Activated T-cell treated with anti-CD3 and anti-CD28 coated beads for 48 hours (primary cell): ENCODE measurements around the gene LDLR.
A peak's percentile ranks its signal among the peaks of the same experiment; 100 is the strongest.
"Not testable (repeated sequence)": the region's sequence is repeated elsewhere in the genome, so short reads cannot be mapped to it uniquely, and the experiment has no call there.

Source experiments
- DNase-seq: peaks from one replicate; pipeline ENCODE4 v3.0.0-alpha.2; 2020; ENCODE audit warnings: low read depth

LDLR gene

GRCh38 chr19:11105014-11105636 is 15.9 kb downstream of the LDLR start:
- DNase-seq, result no peak

GRCh38 chr19:11106477-11106876 is 17.2 kb downstream of the LDLR start:
- DNase-seq, result no peak

- no peak for DNase-seq
Observed at GRCh38 chr19:11108746-11109145, 19.5 kb downstream of the LDLR start.

DNA sequence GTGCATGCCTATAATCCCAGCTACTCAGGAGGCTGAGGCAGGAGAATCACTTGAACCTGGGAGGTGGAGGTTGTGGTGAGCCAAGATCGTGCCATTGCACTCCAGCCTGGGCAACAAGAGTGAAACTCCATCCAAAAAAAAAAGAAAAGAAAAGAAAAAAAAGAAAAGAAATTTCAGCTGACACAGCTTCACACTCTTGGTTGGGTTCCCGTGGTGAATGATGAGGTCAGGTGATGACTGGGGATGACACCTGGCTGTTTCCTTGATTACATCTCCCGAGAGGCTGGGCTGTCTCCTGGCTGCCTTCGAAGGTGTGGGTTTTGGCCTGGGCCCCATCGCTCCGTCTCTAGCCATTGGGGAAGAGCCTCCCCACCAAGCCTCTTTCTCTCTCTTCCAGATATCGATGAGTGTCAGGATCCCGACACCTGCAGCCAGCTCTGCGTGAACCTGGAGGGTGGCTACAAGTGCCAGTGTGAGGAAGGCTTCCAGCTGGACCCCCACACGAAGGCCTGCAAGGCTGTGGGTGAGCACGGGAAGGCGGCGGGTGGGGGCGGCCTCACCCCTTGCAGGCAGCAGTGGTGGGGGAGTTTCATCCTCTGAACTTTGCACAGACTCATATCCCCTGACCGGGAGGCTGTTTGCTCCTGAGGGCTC is 22.0 kb downstream of the LDLR start:
- DNase-seq, result no peak

GRCh38 chr19:11111771-11112144 is 22.5 kb downstream of the LDLR start:
- DNase-seq, result no peak

GRCh38 chr19:11113140-11113708 is 24.0 kb downstream of the LDLR start:
- no peak for DNase-seq

DNA sequence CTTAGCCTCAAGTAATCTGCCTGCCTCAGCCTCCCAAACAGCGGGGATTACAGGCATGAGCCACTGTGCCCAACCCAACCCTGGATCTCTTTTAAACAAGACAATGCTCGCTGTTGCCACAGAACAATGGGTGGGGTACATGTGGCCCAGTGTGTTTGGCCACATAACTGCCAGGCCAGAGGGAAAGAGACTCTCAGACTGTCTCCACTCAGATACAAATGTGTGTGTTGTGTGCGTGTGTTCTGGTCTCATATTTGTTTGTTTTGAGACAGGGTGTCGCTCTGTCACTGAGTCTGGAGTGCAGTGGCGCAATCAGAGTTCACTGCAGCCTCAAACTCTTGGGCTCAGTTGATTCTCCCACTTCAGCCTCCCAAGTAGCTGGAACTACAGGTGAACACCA is 25.8 kb downstream of the LDLR start:
- no peak for DNase-seq

DNA sequence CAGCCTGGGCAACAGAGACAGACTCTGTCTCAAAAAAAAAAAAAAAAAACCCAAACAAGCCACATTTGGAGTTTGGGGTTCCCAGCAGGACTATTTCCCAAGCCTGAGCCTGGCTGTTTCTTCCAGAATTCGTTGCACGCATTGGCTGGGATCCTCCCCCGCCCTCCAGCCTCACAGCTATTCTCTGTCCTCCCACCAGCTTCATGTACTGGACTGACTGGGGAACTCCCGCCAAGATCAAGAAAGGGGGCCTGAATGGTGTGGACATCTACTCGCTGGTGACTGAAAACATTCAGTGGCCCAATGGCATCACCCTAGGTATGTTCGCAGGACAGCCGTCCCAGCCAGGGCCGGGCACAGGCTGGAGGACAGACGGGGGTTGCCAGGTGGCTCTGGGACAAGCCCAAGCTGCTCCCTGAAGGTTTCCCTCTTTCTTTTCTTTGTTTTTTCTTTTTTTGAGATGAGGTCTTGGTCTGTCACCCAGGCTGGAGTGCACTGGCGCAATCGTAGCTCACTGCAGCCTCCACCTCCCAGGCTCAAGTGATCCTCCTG is 26.7 kb downstream of the LDLR start:
- DNase-seq, result no peak

DNA sequence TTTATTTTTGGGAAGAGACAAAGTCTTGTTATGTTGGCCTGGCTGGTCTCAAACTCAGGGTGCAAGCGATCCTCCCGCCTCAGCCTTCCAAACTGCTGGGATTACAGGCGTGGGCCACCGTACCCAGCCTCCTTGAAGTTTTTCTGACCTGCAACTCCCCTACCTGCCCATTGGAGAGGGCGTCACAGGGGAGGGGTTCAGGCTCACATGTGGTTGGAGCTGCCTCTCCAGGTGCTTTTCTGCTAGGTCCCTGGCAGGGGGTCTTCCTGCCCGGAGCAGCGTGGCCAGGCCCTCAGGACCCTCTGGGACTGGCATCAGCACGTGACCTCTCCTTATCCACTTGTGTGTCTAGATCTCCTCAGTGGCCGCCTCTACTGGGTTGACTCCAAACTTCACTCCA is 27.2 kb downstream of the LDLR start:
- no peak for DNase-seq

GRCh38 chr19:11121963-11122362 is 32.7 kb downstream of the LDLR start:
- DNase-seq, result not testable (repeated sequence)

DNA sequence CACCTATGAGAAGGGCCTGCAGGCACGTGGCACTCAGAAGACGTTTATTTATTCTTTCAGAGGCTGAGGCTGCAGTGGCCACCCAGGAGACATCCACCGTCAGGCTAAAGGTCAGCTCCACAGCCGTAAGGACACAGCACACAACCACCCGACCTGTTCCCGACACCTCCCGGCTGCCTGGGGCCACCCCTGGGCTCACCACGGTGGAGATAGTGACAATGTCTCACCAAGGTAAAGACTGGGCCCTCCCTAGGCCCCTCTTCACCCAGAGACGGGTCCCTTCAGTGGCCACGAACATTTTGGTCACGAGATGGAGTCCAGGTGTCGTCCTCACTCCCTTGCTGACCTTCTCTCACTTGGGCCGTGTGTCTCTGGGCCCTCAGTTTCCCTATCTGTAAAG is 33.9 kb downstream of the LDLR start:
- no peak for DNase-seq

GRCh38 chr19:11124157-11124556 is 34.9 kb downstream of the LDLR start:
- DNase-seq, result not testable (repeated sequence)

- DNase-seq, result peak; percentile 60
Observed at GRCh38 chr19:11125994-11126685, 36.9 kb downstream of the LDLR start.

- no peak for DNase-seq
Observed at GRCh38 chr19:11127905-11128304, 38.6 kb downstream of the LDLR start.

DNA sequence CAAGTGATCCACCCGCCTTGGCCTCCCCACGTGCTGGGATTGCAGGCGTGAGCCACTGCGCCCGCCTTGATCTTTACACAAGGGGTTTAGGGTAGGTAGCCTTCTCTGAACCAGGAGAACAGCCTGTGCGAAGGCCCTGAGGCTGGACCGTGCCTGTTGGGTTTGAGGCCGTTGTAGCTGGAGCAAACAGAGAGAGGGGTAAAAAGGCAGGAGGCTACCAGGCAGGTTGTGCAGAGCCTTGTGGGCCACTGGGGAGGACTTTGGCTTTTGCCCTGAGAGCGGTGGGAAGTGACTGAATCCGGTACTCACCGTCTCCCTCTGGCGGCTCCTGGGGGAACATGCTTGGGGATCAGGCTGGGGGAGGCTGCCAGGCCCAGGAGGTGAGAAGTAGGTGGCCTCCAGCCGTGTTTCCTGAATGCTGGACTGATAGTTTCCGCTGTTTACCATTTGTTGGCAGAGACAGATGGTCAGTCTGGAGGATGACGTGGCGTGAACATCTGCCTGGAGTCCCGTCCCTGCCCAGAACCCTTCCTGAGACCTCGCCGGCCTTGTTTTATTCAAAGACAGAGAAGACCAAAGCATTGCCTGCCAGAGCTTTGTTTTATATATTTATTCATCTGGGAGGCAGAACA is 41.7 kb downstream of the LDLR start:
- peak; percentile 65 for DNase-seq

DNA sequence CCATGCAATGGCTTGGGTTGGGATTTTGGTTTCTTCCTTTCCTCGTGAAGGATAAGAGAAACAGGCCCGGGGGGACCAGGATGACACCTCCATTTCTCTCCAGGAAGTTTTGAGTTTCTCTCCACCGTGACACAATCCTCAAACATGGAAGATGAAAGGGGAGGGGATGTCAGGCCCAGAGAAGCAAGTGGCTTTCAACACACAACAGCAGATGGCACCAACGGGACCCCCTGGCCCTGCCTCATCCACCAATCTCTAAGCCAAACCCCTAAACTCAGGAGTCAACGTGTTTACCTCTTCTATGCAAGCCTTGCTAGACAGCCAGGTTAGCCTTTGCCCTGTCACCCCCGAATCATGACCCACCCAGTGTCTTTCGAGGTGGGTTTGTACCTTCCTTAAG is 42.2 kb downstream of the LDLR start:
- no peak for DNase-seq

DNA sequence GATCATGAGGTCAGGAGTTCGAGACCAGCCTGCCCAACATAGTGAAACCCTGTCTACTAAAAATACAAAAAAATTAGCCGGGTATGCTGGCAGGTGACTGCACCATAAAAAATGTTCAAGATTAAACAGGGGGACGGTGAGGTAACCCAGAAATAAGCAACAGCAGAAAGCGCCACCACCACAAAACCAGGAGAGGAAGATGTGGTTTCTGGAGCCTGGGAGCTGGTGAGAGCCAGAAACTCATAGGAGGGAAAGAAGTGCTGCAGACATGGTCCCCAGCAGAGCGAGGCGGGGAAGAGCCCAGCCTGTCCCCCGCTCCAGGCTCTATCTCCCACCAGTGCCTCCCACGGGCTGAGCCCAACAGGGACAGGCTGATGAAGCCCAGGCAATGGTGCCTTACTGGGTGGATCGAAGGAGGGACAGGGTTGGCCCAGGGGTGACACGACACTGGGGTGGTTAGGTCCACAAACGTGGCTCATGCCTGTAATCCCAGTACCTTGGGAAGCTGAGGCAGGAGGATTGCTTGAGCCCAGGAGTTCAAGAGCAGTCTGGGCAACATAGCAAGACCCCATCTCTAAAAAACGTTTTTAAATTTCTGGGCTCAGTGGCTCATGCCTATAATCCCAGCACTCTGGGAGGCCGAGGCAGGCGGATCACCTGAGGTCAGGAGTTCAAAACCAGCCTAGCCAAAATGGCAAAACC is 47.3 kb downstream of the LDLR start:
- DNase-seq, result no peak

DNA sequence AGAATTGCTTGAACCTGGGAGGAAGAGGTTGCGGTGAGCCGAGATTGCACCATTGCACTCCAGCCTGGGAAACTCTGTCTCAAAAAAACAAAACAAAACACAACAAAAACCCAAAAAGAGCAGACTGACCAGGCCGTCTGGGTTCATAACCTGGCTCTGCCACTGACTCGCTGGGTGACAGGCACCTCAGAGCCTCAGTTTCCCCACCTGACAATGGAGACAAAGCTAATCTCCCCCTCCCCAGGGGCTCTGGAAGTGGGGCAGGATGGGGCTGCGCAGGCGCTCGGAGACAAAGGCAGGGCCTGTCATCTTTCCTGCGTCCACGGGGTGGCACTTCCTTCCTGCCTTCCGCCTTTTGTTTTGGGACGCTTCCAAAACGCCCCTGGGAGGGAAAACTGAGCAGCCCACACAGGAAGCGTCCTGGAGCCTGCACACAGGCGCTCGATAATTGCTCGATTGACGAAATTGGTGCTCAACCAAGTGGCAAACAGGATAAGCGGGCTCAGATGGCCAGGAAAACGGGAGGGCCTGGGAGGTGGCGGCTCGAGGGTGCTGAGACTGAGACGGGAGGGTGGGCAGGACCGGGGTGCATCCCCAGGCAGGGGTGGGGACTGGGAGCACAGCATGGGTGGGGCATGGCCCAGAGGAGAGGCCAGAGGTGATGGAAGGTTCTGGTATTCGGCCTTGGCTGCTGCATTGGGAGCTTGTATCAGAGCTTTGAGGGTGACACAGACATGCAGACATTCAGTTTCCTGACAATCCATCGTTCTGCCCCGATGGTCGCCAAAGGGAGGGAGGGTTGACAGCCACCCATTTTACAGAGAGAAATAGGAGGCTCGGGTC is 48.5 kb downstream of the LDLR start:
- no peak for DNase-seq

DNA sequence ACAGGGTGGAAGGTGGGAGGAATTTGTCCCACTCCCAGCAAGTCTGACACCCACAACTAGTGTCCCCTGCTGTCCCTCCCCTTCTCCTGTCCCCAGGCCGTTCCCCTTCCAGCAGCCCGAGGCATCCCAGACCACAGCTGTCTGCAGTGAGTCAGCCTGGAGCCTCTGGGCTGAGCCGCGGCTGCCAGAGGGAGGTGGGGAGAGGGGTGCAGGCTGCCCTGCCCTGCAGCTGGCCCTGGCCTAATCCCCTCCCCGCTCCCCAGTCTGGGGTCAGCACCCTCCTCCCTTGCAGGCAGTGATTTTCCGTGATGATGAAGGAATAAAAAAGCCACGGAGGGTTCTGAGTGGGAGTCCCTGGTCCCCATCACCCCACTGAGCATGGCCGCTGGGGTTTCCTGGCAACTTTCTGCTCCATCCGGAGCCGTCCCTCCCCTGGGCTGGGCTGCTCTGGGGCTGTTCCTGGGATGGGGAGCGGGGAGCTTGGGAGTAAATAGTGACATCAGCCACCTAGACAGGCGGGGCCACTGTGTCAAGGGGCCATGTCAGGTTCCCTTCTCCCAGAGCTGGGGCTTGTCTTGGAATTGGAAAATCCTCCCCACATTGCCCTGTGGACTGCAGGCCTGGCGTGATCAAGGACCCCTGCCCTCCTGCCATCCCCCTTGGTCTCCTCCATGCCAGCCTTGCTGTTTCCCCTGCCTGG is 49.5 kb downstream of the LDLR start:
- DNase-seq, result no peak

DNA sequence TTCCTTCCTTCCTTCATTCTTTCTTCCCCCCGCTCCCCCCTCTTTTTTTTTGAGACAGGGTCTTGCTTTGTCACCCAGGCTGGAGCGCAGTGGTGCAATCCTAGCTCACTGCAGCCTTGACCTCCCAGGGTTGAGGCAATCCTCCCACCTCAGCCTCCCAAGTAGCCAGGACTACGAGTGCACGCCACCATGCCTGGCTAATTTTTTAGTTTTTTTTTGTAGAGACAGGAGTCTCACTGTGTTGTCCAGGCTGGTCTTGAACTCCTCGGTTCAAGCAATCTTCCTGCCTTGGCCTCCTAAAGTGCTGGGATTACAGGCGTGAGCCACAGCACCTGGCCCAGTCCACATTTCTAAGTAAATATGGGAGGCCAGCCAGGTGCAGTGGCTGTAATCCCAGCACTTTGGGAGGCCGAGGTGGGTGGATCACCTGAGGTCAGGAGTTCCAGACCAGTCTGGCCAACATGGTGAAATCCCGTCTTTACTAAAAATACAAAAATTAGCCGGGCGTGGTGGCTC is 50.8 kb downstream of the LDLR start:
- not testable (repeated sequence) for DNase-seq
